ENCODE results near the gene FGD1. TPM values are rescaled to one million over a fixed set of nuclear protein-coding genes. Genes with fewer than 3 reads are reported as not detected.

Gene FGD1
- total RNA-seq, 1 experiment from 2014 or later: 9.9 TPM

- ChIA-PET POLR2A (ENCODE audit: unreplicated experiment) (no interaction called here), CTCF (no interaction called here)
- BruUV-seq (replicated peaks): no TSS peak
- no peaks in the 10 kb centered on the region for H3K4me1 ChIP-seq (ENCODE audit: insufficient read depth, low read length)
- peaks cover under 1% of the 10 kb centered on the region; the same call in 1 of the 2 replicates for H3K79me2 ChIP-seq (ENCODE audit: low read length)
- no peaks in the 10 kb centered on the region for H3K36me3 ChIP-seq (ENCODE audit: low read depth, low read length)
- H3K27ac ChIP-seq (ENCODE audit: low read length): no peak overlapping the region
- TF ChIP-seq EZH2 (IDR thresholded peaks at IDR 0.05; ENCODE audit: low read length, unreplicated experiment): no peak
- H3F3A ChIP-seq (ENCODE audit: low read length, unreplicated experiment): no peaks in the 10 kb centered on the region
- no peak overlapping the region for H2AFZ ChIP-seq (ENCODE audit: low read length)
- no peaks in the 10 kb centered on the region for H3K9me3 ChIP-seq (ENCODE audit: low read length)
- H3K9me2 ChIP-seq (replicated peaks; ENCODE audit: low read length): no peaks in the 10 kb centered on the region
- ATAC-seq (no peak), DNase-seq (no peak)
- no peak overlapping the region for H3K4me2 ChIP-seq (ENCODE audit: low read length)
- H4K20me1 ChIP-seq (ENCODE audit: low read length): no peaks in the 10 kb centered on the region
- intact Hi-C loops (cut with micrococcal nuclease): no loop called here
- H3K4me3 ChIP-seq (ENCODE audit: low read length): no peak overlapping the region
- H3K27me3 ChIP-seq (ENCODE audit: low read length): no peaks in the 10 kb centered on the region
- H3K9ac ChIP-seq (ENCODE audit: low read length): no peak overlapping the region
These were observed 60.9 kb downstream of the FGD1 start for GRCh38 chrX:54435121-54435520.

GRCh38 chrX:54430519-54430918 is 65.5 kb downstream of the FGD1 start:
- Histone ChIP-seq H3K4me2 (ENCODE audit: low read length) (no peak overlapping the region), H3K4me1 (ENCODE audit: insufficient read depth, low read length) (no peaks in the 10 kb centered on the region), H3K36me3 (ENCODE audit: low read depth, low read length) (no peaks in the 10 kb centered on the region), H3K9ac (ENCODE audit: low read length) (no peak overlapping the region), H3K79me2 (ENCODE audit: low read length) (no peaks in the 10 kb centered on the region), H3K9me3 (ENCODE audit: low read length) (no peaks in the 10 kb centered on the region), H3K27ac (ENCODE audit: low read length) (no peak overlapping the region), H3F3A (ENCODE audit: low read length, unreplicated experiment) (no peaks in the 10 kb centered on the region), H2AFZ (ENCODE audit: low read length) (no peak overlapping the region), H3K9me2 (replicated peaks; ENCODE audit: low read length) (no peaks in the 10 kb centered on the region), H3K4me3 (ENCODE audit: low read length) (no peak overlapping the region), H3K27me3 (ENCODE audit: low read length) (no peaks in the 10 kb centered on the region), H4K20me1 (ENCODE audit: low read length) (no peaks in the 10 kb centered on the region)
- TF ChIP-seq CTCF (conservative IDR thresholded peaks at IDR 0.05; ENCODE audit: low read depth, low read length) (no peak), EZH2 (IDR thresholded peaks at IDR 0.05; ENCODE audit: low read length, unreplicated experiment) (no peak), EZH2phosphoT487 (IDR thresholded peaks at IDR 0.05; ENCODE audit: borderline replicate concordance, low read length) (no peak)
- intact Hi-C loops (cut with micrococcal nuclease): no loop called here
- DNase-seq (no peak), ATAC-seq (no peak)
- BruUV-seq (replicated peaks): no TSS peak
- ChIA-PET CTCF (no interaction called here), POLR2A (ENCODE audit: unreplicated experiment) (no interaction called here)

- H3K4me1 ChIP-seq (ENCODE audit: insufficient read depth, low read length): no peaks in the 10 kb centered on the region
- H2AFZ ChIP-seq (ENCODE audit: low read length): no peak overlapping the region
- no peaks in the 10 kb centered on the region for H3K9me3 ChIP-seq (ENCODE audit: low read length)
- H3K9ac ChIP-seq (ENCODE audit: low read length): no peak overlapping the region
- ATAC-seq (no peak), DNase-seq (no peak)
- no peaks in the 10 kb centered on the region for H3K36me3 ChIP-seq (ENCODE audit: low read depth, low read length)
- H3K4me3 ChIP-seq (ENCODE audit: low read length): no peak overlapping the region
- H3K4me2 ChIP-seq (ENCODE audit: low read length): no peak overlapping the region
- no peaks in the 10 kb centered on the region for H3K27me3 ChIP-seq (ENCODE audit: low read length)
- BruUV-seq (replicated peaks): no TSS peak
- no peaks in the 10 kb centered on the region for H3F3A ChIP-seq (ENCODE audit: low read length, unreplicated experiment)
- H3K27ac ChIP-seq (ENCODE audit: low read length): no peak overlapping the region
- no peaks in the 10 kb centered on the region for H3K9me2 ChIP-seq (replicated peaks; ENCODE audit: low read length)
- intact Hi-C loops (cut with micrococcal nuclease): no loop called here
- CTCF ChIA-PET: no interaction called here
- H4K20me1 ChIP-seq (ENCODE audit: low read length): no peaks in the 10 kb centered on the region
- no peaks in the 10 kb centered on the region for H3K79me2 ChIP-seq (ENCODE audit: low read length)
- TF ChIP-seq EZH2phosphoT487 (IDR thresholded peaks at IDR 0.05; ENCODE audit: borderline replicate concordance, low read length) (no peak), CTCF (conservative IDR thresholded peaks at IDR 0.05; ENCODE audit: low read depth, low read length) (no peak), EZH2 (IDR thresholded peaks at IDR 0.05; ENCODE audit: low read length, unreplicated experiment) (no peak)
- POLR2A ChIA-PET (ENCODE audit: unreplicated experiment): no interaction called here
These were observed 68.1 kb downstream of the FGD1 start for GRCh38 chrX:54427837-54428424.

Data from PC-3 (cell line).